IPS DF 6.9 (cell line): Measurements from ENCODE around the gene SLC25A31.

Experiments used
- DNase-seq: peaks from one replicate; pipeline ENCODE4 v3.0.0-alpha.2; 2013; ENCODE audit warnings: low read depth, low spot score
- H3K27ac ChIP-seq: one replicate; pipeline ENCODE4 v1.5.1; 2013; ENCODE audit warnings: low read length, control low read depth
- H3K27me3 ChIP-seq: 2 replicates; pipeline ENCODE4 v1.6.1; 2013; ENCODE audit warnings: mild to moderate bottlenecking, low read length; ENCODE audit not compliant: control insufficient read depth, insufficient read depth
- H3K36me3 ChIP-seq: 2 replicates; pipeline ENCODE4 v1.6.1; 2013; ENCODE audit warnings: low read length; ENCODE audit not compliant: control insufficient read depth, insufficient read depth
- H3K4me1 ChIP-seq: 2 replicates; pipeline ENCODE4 v1.6.1; 2013; ENCODE audit warnings: low read length; ENCODE audit not compliant: control insufficient read depth, insufficient read depth
- H3K4me3 ChIP-seq: 2 replicates; pipeline ENCODE4 v1.5.1; 2013; ENCODE audit warnings: mild to moderate bottlenecking, low read length
- H3K9me3 ChIP-seq: 2 replicates; pipeline ENCODE4 v1.6.1; 2013; ENCODE audit warnings: low read length, inconsistent platforms; ENCODE audit not compliant: control insufficient read depth, insufficient read depth
- WGBS: extraction: QIAGEN DNeasy Blood & Tissue Kit; methylation state at CpG from one replicate; pipeline ENCODE4 v1.1.7; 2013; ENCODE audit warnings: mixed read lengths, missing lambda C conversion rate; ENCODE audit not compliant: insufficient read length, insufficient coverage; 5-methylcytosine and 5-hydroxymethylcytosine counted together

The SLC25A31 gene

GRCh38 chr4:127788517-127788916 is 58.3 kb downstream of the SLC25A31 start:
- no peak overlapping the region for H3K4me3 ChIP-seq
- no peaks in the 10 kb centered on the region for H3K36me3 ChIP-seq
- no CpG with 5 or more reads among the region's 2 CpGs for WGBS
- no peaks in the 10 kb centered on the region for H3K9me3 ChIP-seq
- H3K4me1 ChIP-seq: no peaks in the 10 kb centered on the region
- H3K27ac ChIP-seq: no peak overlapping the region
- no peaks in the 10 kb centered on the region for H3K27me3 ChIP-seq
- no peak for DNase-seq

GRCh38 chr4:127791391-127791790 is 61.2 kb downstream of the SLC25A31 start:
- Histone ChIP-seq H3K4me3 (no peak overlapping the region), H3K36me3 (no peaks in the 10 kb centered on the region), H3K27me3 (no peaks in the 10 kb centered on the region), H3K4me1 (no peaks in the 10 kb centered on the region), H3K9me3 (no peaks in the 10 kb centered on the region), H3K27ac (no peak overlapping the region)
- WGBS: no CpG with 5 or more reads among the region's 1 CpG
- no peak for DNase-seq

- H3K27ac ChIP-seq: no peak overlapping the region
- H3K27me3 ChIP-seq: no peaks in the 10 kb centered on the region
- no peak for DNase-seq
- no peaks in the 10 kb centered on the region for H3K36me3 ChIP-seq
- no peak overlapping the region for H3K4me3 ChIP-seq
- H3K4me1 ChIP-seq: no peaks in the 10 kb centered on the region
- no peaks in the 10 kb centered on the region for H3K9me3 ChIP-seq
- WGBS: no CpG with 5 or more reads among the region's 1 CpG
Measured at GRCh38 chr4:127793528-127793927, 63.3 kb downstream of the SLC25A31 start.

- Histone ChIP-seq H3K27ac (no peak overlapping the region), H3K9me3 (no peaks in the 10 kb centered on the region), H3K27me3 (no peaks in the 10 kb centered on the region), H3K36me3 (no peaks in the 10 kb centered on the region), H3K4me3 (no peak overlapping the region), H3K4me1 (no peaks in the 10 kb centered on the region)
- no peak for DNase-seq
Measured at GRCh38 chr4:127799711-127800110, 69.5 kb downstream of the SLC25A31 start.

GRCh38 chr4:127809173-127809800 is 79.1 kb downstream of the SLC25A31 start:
- H3K4me3 ChIP-seq: no peak overlapping the region
- H3K4me1 ChIP-seq: no peaks in the 10 kb centered on the region
- no peak for DNase-seq
- H3K27me3 ChIP-seq: no peaks in the 10 kb centered on the region
- no peak overlapping the region for H3K27ac ChIP-seq
- H3K9me3 ChIP-seq: no peaks in the 10 kb centered on the region
- WGBS: no CpG with 5 or more reads among the region's 6 CpGs
- H3K36me3 ChIP-seq: no peaks in the 10 kb centered on the region

GRCh38 chr4:127810551-127810950 is 80.4 kb downstream of the SLC25A31 start:
- H3K27ac ChIP-seq: no peak overlapping the region
- no peaks in the 10 kb centered on the region for H3K36me3 ChIP-seq
- no CpG with 5 or more reads among the region's 3 CpGs for WGBS
- H3K4me3 ChIP-seq: no peak overlapping the region
- no peaks in the 10 kb centered on the region for H3K9me3 ChIP-seq
- no peaks in the 10 kb centered on the region for H3K27me3 ChIP-seq
- no peak for DNase-seq
- H3K4me1 ChIP-seq: no peaks in the 10 kb centered on the region

GRCh38 chr4:127822430-127822829 is 92.2 kb downstream of the SLC25A31 start:
- H3K9me3 ChIP-seq: no peaks in the 10 kb centered on the region
- H3K36me3 ChIP-seq: no peaks in the 10 kb centered on the region
- H3K27ac ChIP-seq: no peak overlapping the region
- H3K4me3 ChIP-seq: no peak overlapping the region
- H3K4me1 ChIP-seq: no peaks in the 10 kb centered on the region
- no peaks in the 10 kb centered on the region for H3K27me3 ChIP-seq
- WGBS: no CpG with 5 or more reads among the region's 2 CpGs
- no peak for DNase-seq
